Activated CD4-positive, alpha-beta memory T cell treated with anti-CD3 and anti-CD28 coated beads, Interleukin-2, amount 10 ng/mL, durations not matched to agents 7 days and 5 days (primary cell): ENCODE results near the gene ALS2. TPM values are rescaled to one million over a fixed set of nuclear protein-coding genes. Genes with fewer than 3 reads are reported as not detected.
"Not testable (repeated sequence)": the region's sequence is repeated elsewhere in the genome, so short reads cannot be mapped to it uniquely, and the experiment has no call there.

Source experiments
- CTCF ChIA-PET: fragments of 350-600 bp; sonication (Branson Sonifier 250); formaldehyde crosslinking; loops from one replicate; lab custom pipeline; 2021; ENCODE audit warnings: antibody characterized with exemption, inconsistent platforms; lab: Charles Lee
- POLR2A ChIA-PET: fragments of 350-600 bp; sonication (Branson Sonifier 250); formaldehyde crosslinking; loops from one replicate; lab custom pipeline; 2021; ENCODE audit warnings: antibody characterized with exemption; lab: Charles Lee
- DNase-seq: peaks from one replicate; pipeline ENCODE4 v3.0.0-alpha.2; 2020
- H3K27ac Mint-ChIP-seq: one replicate; pipeline ENCODE4 v1.8.0; 2021; ENCODE audit warnings: mild to moderate bottlenecking, mixed read lengths
- H3K27me3 Mint-ChIP-seq: one replicate; pipeline ENCODE4 v1.8.0; 2021; ENCODE audit warnings: mixed read lengths
- H3K36me3 Mint-ChIP-seq: one replicate; pipeline ENCODE4 v1.8.0; 2021; ENCODE audit warnings: low read depth, mixed read lengths
- H3K4me1 Mint-ChIP-seq: one replicate; pipeline ENCODE4 v1.8.0; 2021; ENCODE audit warnings: mixed read lengths
- H3K4me3 Mint-ChIP-seq: one replicate; pipeline ENCODE4 v1.8.0; 2021; ENCODE audit warnings: mild to moderate bottlenecking, mixed read lengths
- H3K9me3 Mint-ChIP-seq: one replicate; pipeline ENCODE4 v1.8.0; 2021; ENCODE audit warnings: mixed read lengths
- total RNA-seq, 2 experiments: library from RNA; stranded (reverse); gene quantifications; one replicate each; pipeline ENCODE4 v1.2.3, GENCODE V29; 2021

ALS2 gene
- total RNA-seq, 2 experiments from 2014 or later: 13.3 to 13.5 TPM

GRCh38 chr2:201675454-201675853 lies 105.3 kb downstream of the ALS2 start:
- DNase-seq: no peak
- H3K4me3 Mint-ChIP-seq: no peak overlapping the region
- H3K27ac Mint-ChIP-seq: no peak overlapping the region
- no peaks in the 10 kb centered on the region for H3K36me3 Mint-ChIP-seq
- peaks cover 22% of the 10 kb centered on the region for H3K4me1 Mint-ChIP-seq
- peaks cover 14% of the 10 kb centered on the region for H3K27me3 Mint-ChIP-seq
- ChIA-PET CTCF (no interaction called here), POLR2A (no interaction called here)
- no peaks in the 10 kb centered on the region for H3K9me3 Mint-ChIP-seq

GRCh38 chr2:201674794-201675193 lies 105.9 kb downstream of the ALS2 start:
- Mint-ChIP-seq H3K4me1 (peaks cover 22% of the 10 kb centered on the region), H3K4me3 (no peak overlapping the region), H3K9me3 (no peaks in the 10 kb centered on the region), H3K27me3 (peaks cover 16% of the 10 kb centered on the region), H3K27ac (no peak overlapping the region), H3K36me3 (no peaks in the 10 kb centered on the region)
- DNase-seq: no peak
- POLR2A ChIA-PET: no interaction called here
- CTCF ChIA-PET: no interaction called here

DNA sequence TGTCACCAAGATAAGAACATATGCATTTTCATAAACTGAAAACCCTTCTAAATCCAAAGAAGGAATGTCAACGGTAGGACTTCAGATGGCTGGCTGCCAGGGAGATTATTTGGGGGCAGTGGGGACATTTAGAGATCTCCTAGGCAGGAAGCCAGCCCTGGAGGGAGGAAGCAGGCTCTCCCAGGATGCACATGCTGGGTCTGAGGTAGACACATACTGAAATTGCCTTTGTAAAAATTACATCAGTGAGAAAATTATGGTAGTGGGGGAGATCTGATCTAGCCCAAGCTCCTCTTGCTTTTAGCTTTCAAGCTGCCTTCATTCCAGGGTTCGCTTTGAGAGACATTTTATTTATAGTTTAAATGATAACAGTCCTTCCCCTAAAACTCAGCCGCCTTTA lies 106.4 kb downstream of the ALS2 start:
- H3K27ac Mint-ChIP-seq: no peak overlapping the region
- H3K4me1 Mint-ChIP-seq: peaks cover 22% of the 10 kb centered on the region
- DNase-seq: no peak
- H3K4me3 Mint-ChIP-seq: no peak overlapping the region
- H3K27me3 Mint-ChIP-seq: peaks cover 16% of the 10 kb centered on the region
- ChIA-PET POLR2A (no interaction called here), CTCF (no interaction called here)
- no peaks in the 10 kb centered on the region for H3K36me3 Mint-ChIP-seq
- no peaks in the 10 kb centered on the region for H3K9me3 Mint-ChIP-seq

GRCh38 chr2:201673546-201673945 lies 107.2 kb downstream of the ALS2 start:
- peaks cover 16% of the 10 kb centered on the region for H3K27me3 Mint-ChIP-seq
- H3K36me3 Mint-ChIP-seq: no peaks in the 10 kb centered on the region
- H3K27ac Mint-ChIP-seq: no peak overlapping the region
- H3K4me1 Mint-ChIP-seq: peaks cover 22% of the 10 kb centered on the region
- no peak for DNase-seq
- ChIA-PET CTCF (no interaction called here), POLR2A (no interaction called here)
- no peaks in the 10 kb centered on the region for H3K9me3 Mint-ChIP-seq
- H3K4me3 Mint-ChIP-seq: no peak overlapping the region

- POLR2A ChIA-PET, H3K36me3 Mint-ChIP-seq, H3K4me3 Mint-ChIP-seq, H3K27ac Mint-ChIP-seq, DNase-seq, H3K9me3 Mint-ChIP-seq, CTCF ChIA-PET: not testable (repeated sequence)
- Mint-ChIP-seq H3K27me3 (peaks cover 12% of the 10 kb centered on the region), H3K4me1 (peaks cover 22% of the 10 kb centered on the region)
Observed at GRCh38 chr2:201671205-201671604, 109.5 kb downstream of the ALS2 start.

GRCh38 chr2:201669865-201670264 lies 110.9 kb downstream of the ALS2 start:
- H3K4me1 Mint-ChIP-seq: peaks cover 18% of the 10 kb centered on the region
- ChIA-PET CTCF (no interaction called here), POLR2A (no interaction called here)
- no peak overlapping the region for H3K27ac Mint-ChIP-seq
- H3K9me3 Mint-ChIP-seq: no peaks in the 10 kb centered on the region
- no peaks in the 10 kb centered on the region for H3K36me3 Mint-ChIP-seq
- H3K27me3 Mint-ChIP-seq: peaks cover 12% of the 10 kb centered on the region
- DNase-seq: no peak
- H3K4me3 Mint-ChIP-seq: no peak overlapping the region

DNA sequence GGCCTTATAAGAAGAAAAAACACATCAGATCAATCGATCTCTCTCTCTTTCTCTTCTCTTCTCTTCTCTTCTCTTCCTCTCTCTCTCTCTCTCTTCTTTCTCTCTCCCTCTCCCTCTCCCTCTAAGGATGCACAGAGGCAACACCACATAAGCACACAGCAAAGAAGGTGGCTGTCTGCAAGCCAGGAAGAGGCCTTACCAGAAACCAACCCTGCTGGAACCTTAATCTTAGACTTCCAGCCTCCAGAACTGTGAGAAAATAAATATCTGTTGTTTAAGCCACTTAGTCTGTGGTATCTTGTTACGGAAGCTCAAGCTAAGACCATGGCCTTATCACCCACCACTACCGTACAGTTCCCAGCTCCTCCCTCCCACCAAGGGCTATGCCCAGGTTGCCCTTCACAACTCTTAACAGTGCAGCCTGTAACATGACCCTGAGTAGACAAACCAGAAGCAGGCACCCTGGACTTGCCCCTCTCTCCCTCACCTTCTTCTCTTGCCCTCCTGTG lies 112.3 kb downstream of the ALS2 start:
- H3K36me3 Mint-ChIP-seq: no peaks in the 10 kb centered on the region
- no peaks in the 10 kb centered on the region for H3K9me3 Mint-ChIP-seq
- H3K4me3 Mint-ChIP-seq: no peak overlapping the region
- no peak for DNase-seq
- H3K27me3 Mint-ChIP-seq: peaks cover 12% of the 10 kb centered on the region
- no peak overlapping the region for H3K27ac Mint-ChIP-seq
- CTCF ChIA-PET: interaction anchor here (1.1 to 1.2 kb wide), 2 partner anchors 11 to 13 kb away, joined by 3 to 4 read pairs; no protein-coding TSS in a partner anchor
- POLR2A ChIA-PET: no interaction called here
- H3K4me1 Mint-ChIP-seq: peaks cover 8% of the 10 kb centered on the region

- Mint-ChIP-seq H3K4me1 (no peaks in the 10 kb centered on the region), H3K9me3 (no peaks in the 10 kb centered on the region), H3K4me3 (no peak overlapping the region), H3K36me3 (no peaks in the 10 kb centered on the region), H3K27me3 (peaks cover 2% of the 10 kb centered on the region), H3K27ac (no peak overlapping the region)
- ChIA-PET CTCF (interaction anchor here (0.6 to 0.7 kb wide), 2 partner anchors 56 to 756 kb away, joined by 3 read pairs; no protein-coding TSS in a partner anchor), POLR2A (interaction anchor here (1.5 kb wide), 1 partner anchor 11 kb away, joined by 3 read pairs; no protein-coding TSS in a partner anchor)
- DNase-seq: no peak
Observed at GRCh38 chr2:201664334-201664733, 116.4 kb downstream of the ALS2 start.

DNA sequence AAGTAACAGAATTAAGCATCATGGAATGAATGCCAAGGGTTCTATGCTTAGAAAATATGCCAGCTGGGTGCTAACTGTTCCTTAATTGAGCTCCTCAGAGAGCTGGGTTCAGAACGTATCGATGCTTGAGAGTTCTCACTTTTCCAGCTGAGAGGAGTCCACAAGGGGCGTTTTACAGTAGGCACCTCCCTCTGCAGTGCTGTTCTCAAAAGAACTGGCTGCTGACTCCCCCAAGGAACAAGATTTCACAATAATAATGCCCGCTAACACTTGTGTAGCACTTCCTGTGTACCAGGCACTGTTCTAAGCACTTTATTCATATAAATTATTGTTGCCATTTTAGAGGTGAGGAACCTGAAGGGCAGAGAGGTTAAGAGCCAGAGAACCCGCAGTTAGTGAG lies 119.4 kb downstream of the ALS2 start:
- Mint-ChIP-seq H3K27ac (no peak overlapping the region), H3K4me1 (no peaks in the 10 kb centered on the region), H3K4me3 (no peak overlapping the region), H3K27me3 (peaks cover 13% of the 10 kb centered on the region), H3K36me3 (no peaks in the 10 kb centered on the region), H3K9me3 (no peaks in the 10 kb centered on the region)
- no peak for DNase-seq
- POLR2A ChIA-PET: no interaction called here
- CTCF ChIA-PET: no interaction called here

- H3K36me3 Mint-ChIP-seq: no peaks in the 10 kb centered on the region
- H3K4me3 Mint-ChIP-seq: no peak overlapping the region
- no peaks in the 10 kb centered on the region for H3K9me3 Mint-ChIP-seq
- CTCF ChIA-PET: no interaction called here
- H3K4me1 Mint-ChIP-seq: no peaks in the 10 kb centered on the region
- POLR2A ChIA-PET: no interaction called here
- no peak overlapping the region for H3K27ac Mint-ChIP-seq
- DNase-seq: no peak
- peaks cover 13% of the 10 kb centered on the region for H3K27me3 Mint-ChIP-seq
Observed at GRCh38 chr2:201660293-201660895, 120.3 kb downstream of the ALS2 start.

GRCh38 chr2:201656740-201657139 lies 124.0 kb downstream of the ALS2 start:
- DNase-seq: no peak
- CTCF ChIA-PET: interaction anchor here (1.2 kb wide), 1 partner anchor 11 kb away, joined by 4 read pairs; no protein-coding TSS in a partner anchor
- H3K9me3 Mint-ChIP-seq: no peaks in the 10 kb centered on the region
- no peak overlapping the region for H3K27ac Mint-ChIP-seq
- H3K27me3 Mint-ChIP-seq: peaks cover 23% of the 10 kb centered on the region
- no peak overlapping the region for H3K4me3 Mint-ChIP-seq
- no peaks in the 10 kb centered on the region for H3K36me3 Mint-ChIP-seq
- POLR2A ChIA-PET: no interaction called here
- H3K4me1 Mint-ChIP-seq: peaks cover 5% of the 10 kb centered on the region

GRCh38 chr2:201656102-201656501 lies 124.6 kb downstream of the ALS2 start:
- DNase-seq: no peak
- Mint-ChIP-seq H3K9me3 (no peaks in the 10 kb centered on the region), H3K27ac (no peak overlapping the region), H3K4me1 (peaks cover 5% of the 10 kb centered on the region), H3K36me3 (no peaks in the 10 kb centered on the region), H3K4me3 (no peak overlapping the region), H3K27me3 (peaks cover 23% of the 10 kb centered on the region)
- ChIA-PET CTCF (no interaction called here), POLR2A (no interaction called here)

DNA sequence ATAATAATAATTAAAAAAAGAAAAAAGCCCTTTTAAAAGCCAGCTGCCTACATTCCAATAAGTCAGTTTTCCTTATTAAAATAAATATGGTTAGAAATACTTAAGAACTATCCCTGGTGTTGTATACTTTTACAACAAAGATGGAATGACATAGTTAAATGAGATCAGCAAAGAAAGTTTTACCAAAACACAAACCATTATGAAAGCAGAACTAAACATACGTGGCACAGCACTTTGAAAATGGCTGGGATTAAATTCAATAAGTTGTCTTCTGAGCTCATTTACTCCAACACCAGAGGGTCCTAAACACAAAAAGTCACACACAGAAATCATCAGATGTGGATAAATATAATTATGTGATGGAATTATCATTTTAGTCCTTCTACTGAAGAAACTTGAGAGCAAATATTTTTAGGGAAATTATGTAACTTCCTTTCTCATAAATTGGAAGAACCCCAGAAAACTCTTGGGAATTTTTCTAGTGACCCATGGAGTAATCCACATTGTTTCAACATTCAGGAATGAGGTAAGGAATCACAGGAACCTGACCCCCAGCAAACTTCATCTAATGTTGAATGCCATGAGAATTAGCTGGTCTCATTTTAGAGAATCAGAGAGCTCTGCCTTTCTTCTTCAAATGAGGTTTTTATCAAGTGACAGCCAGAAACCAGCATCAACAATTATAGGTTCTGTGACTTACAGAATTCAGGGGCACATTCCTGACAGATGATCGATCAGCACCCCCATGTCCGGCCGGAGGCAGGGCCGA lies 125.9 kb downstream of the ALS2 start:
- Mint-ChIP-seq H3K9me3 (no peaks in the 10 kb centered on the region), H3K4me1 (peaks cover 5% of the 10 kb centered on the region), H3K27me3 (peaks cover 21% of the 10 kb centered on the region), H3K4me3 (no peak overlapping the region), H3K36me3 (no peaks in the 10 kb centered on the region), H3K27ac (no peak overlapping the region)
- POLR2A ChIA-PET: no interaction called here
- CTCF ChIA-PET: no interaction called here
- no peak for DNase-seq
